Measurements from ENCODE around the gene RNF43. TPM values are rescaled to one million over a fixed set of nuclear protein-coding genes. Genes with fewer than 3 reads are reported as not detected.
A peak's percentile ranks its signal among the peaks of the same experiment; 100 is the strongest.

Gene RNF43
- total RNA-seq, 1 experiment from 2014 or later = 42.2 TPM

- ChIA-PET POLR2A (interaction anchor here (1.2 kb wide), 1 partner anchor 11 kb away, joined by 3 read pairs; no protein-coding TSS in a partner anchor), RAD21 (ENCODE audit: low non-redundant PET in 1 of 2, low total read pairs in 2 of 2, uncharacterized antibody in 2 of 2, unreplicated experiment in 2 of 2) (no interaction called here), CTCF (no interaction called here)
- Histone ChIP-seq H3K4me1 (ENCODE audit: control insufficient read depth in 1 of 2, insufficient read depth in 2 of 2, low read length in 2 of 2) (peaks cover 74 to 99% of the 10 kb centered on the region in 2 experiments), H3K9me2 (ENCODE audit: insufficient read depth) (no peaks in the 10 kb centered on the region), H3K79me2 (ENCODE audit: insufficient read depth, low read length) (peaks cover 100% of the 10 kb centered on the region), H4K20me1 (ENCODE audit: insufficient read depth) (no peaks in the 10 kb centered on the region), H3K9ac (ENCODE audit: low read length) (peak overlapping the region; percentile 1; the same call in 1 of the 2 replicates), H3K27me3 (ENCODE audit: insufficient read depth, low read length) (no peaks in the 10 kb centered on the region), H3K36me3 (ENCODE audit: control insufficient read depth in 1 of 2, insufficient read depth in 2 of 2, low read length in 2 of 2) (peaks cover 0 to 8% of the 10 kb centered on the region in 2 experiments; a peak in 2 of 4 replicates), H2AFZ (ENCODE audit: low read depth, low read length, poor library complexity, severe bottlenecking) (no peak overlapping the region), H3K4me2 (ENCODE audit: low read length) (peak overlapping the region; percentile 86), H3K4me3 (replicated peaks in 1 of 2; ENCODE audit: low read depth in 1 of 2, low read length in 2 of 2) (no peak overlapping the region), H3K27ac (ENCODE audit: low read depth, low read length) (no peak overlapping the region; the same call in 1 of the 2 replicates), H3K9me3 (ENCODE audit: control insufficient read depth in 1 of 2, insufficient read depth in 1 of 2, low read depth in 1 of 2, low read length in 2 of 2) (no peaks in the 10 kb centered on the region)
- no peak for TF ChIP-seq CEBPB (IDR thresholded peaks at IDR 0.05; ENCODE audit: low read depth)
- TF ChIP-seq ZNF274 (IDR thresholded peaks at IDR 0.05; ENCODE audit: low read depth, low read length) = no peak
- no peak for TF ChIP-seq EZH2phosphoT487 (IDR thresholded peaks at IDR 0.05; ENCODE audit: borderline replicate concordance)
- TF ChIP-seq ELF1 (IDR thresholded peaks at IDR 0.05; ENCODE audit: borderline replicate concordance, low read depth) = no peak
- no peak for TF ChIP-seq EZH2 (IDR thresholded peaks at IDR 0.05)
- TF ChIP-seq SRF (IDR thresholded peaks at IDR 0.05; ENCODE audit: low read depth) = no peak
- intact Hi-C loops (cut with micrococcal nuclease) = no loop called here
- no peak for DNase-seq (ENCODE audit: low read depth, low spot score)
- BruUV-seq (replicated peaks) = no TSS peak
- no peak for ATAC-seq
Observed at GRCh38 chr17:58411408-58411894, 5.9 kb downstream of the RNF43 start.

- intact Hi-C loops (cut with micrococcal nuclease) = no loop called here
- POLR2A ChIA-PET = interaction anchor here (1.2 kb wide), 1 partner anchor 11 kb away, joined by 3 read pairs; no protein-coding TSS in a partner anchor
- DNase-seq (ENCODE audit: low read depth, low spot score) (no peak), ATAC-seq (no peak)
- no peak for TF ChIP-seq FOSL1 (IDR thresholded peaks at IDR 0.05; ENCODE audit: low read depth)
- no peak for TF ChIP-seq MAX (IDR thresholded peaks at IDR 0.05)
- TF ChIP-seq SP1 (IDR thresholded peaks at IDR 0.05; ENCODE audit: low read depth) = no peak
- no peak for TF ChIP-seq SRF (IDR thresholded peaks at IDR 0.05; ENCODE audit: low read depth)
- no peak; the same call in 1 of the 2 replicates for TF ChIP-seq SIN3A (IDR thresholded peaks at IDR 0.05; ENCODE audit: low read depth)
- no peak for TF ChIP-seq EZH2 (IDR thresholded peaks at IDR 0.05)
- no peak for TF ChIP-seq EZH2phosphoT487 (IDR thresholded peaks at IDR 0.05; ENCODE audit: borderline replicate concordance)
- no peak for TF ChIP-seq TCF7L2 (IDR thresholded peaks at IDR 0.05; ENCODE audit: borderline replicate concordance, extremely low read depth, insufficient read depth, insufficient read length)
- no peak for TF ChIP-seq REST (IDR thresholded peaks at IDR 0.05; ENCODE audit: low read depth)
- no peak overlapping the region for H3K4me3 ChIP-seq (replicated peaks in 1 of 2; ENCODE audit: low read depth in 1 of 2, low read length in 2 of 2)
- no peak overlapping the region for H2AFZ ChIP-seq (ENCODE audit: low read depth, low read length, poor library complexity, severe bottlenecking)
- H3K9me2 ChIP-seq (ENCODE audit: insufficient read depth) = no peaks in the 10 kb centered on the region
- no peaks in the 10 kb centered on the region for H4K20me1 ChIP-seq (ENCODE audit: insufficient read depth)
- no TSS peak for BruUV-seq (replicated peaks)
- peaks cover 75 to 99% of the 10 kb centered on the region in 2 experiments for H3K4me1 ChIP-seq (ENCODE audit: control insufficient read depth in 1 of 2, insufficient read depth in 2 of 2, low read length in 2 of 2)
- H3K27me3 ChIP-seq (ENCODE audit: insufficient read depth, low read length) = no peaks in the 10 kb centered on the region
- peaks cover 0 to 8% of the 10 kb centered on the region in 2 experiments; a peak in 2 of 4 replicates for H3K36me3 ChIP-seq (ENCODE audit: control insufficient read depth in 1 of 2, insufficient read depth in 2 of 2, low read length in 2 of 2)
- RAD21 ChIA-PET (ENCODE audit: low non-redundant PET in 1 of 2, low total read pairs in 2 of 2, uncharacterized antibody in 2 of 2, unreplicated experiment in 2 of 2) = no interaction called here
- no peak overlapping the region; the same call in 1 of the 2 replicates for H3K27ac ChIP-seq (ENCODE audit: low read depth, low read length)
- H3K9ac ChIP-seq (ENCODE audit: low read length) = 0 out of 2 replicates have a peak overlapping the region, but pooled peaks have one; percentile 1
- no peaks in the 10 kb centered on the region for H3K9me3 ChIP-seq (ENCODE audit: control insufficient read depth in 1 of 2, insufficient read depth in 1 of 2, low read depth in 1 of 2, low read length in 2 of 2)
- peak overlapping the region; percentile 86 for H3K4me2 ChIP-seq (ENCODE audit: low read length)
- peaks cover 100% of the 10 kb centered on the region for H3K79me2 ChIP-seq (ENCODE audit: insufficient read depth, low read length)
- CTCF ChIA-PET = no interaction called here
Observed at GRCh38 chr17:58410714-58411407, 6.5 kb downstream of the RNF43 start.
